ENCODE measurements around the gene STXBP6. TPM values are rescaled to one million over a fixed set of nuclear protein-coding genes. Genes with fewer than 3 reads are reported as not detected.

The STXBP6 gene
- total RNA-seq, 1 experiment from 2014 or later = 12.3 TPM

DNA sequence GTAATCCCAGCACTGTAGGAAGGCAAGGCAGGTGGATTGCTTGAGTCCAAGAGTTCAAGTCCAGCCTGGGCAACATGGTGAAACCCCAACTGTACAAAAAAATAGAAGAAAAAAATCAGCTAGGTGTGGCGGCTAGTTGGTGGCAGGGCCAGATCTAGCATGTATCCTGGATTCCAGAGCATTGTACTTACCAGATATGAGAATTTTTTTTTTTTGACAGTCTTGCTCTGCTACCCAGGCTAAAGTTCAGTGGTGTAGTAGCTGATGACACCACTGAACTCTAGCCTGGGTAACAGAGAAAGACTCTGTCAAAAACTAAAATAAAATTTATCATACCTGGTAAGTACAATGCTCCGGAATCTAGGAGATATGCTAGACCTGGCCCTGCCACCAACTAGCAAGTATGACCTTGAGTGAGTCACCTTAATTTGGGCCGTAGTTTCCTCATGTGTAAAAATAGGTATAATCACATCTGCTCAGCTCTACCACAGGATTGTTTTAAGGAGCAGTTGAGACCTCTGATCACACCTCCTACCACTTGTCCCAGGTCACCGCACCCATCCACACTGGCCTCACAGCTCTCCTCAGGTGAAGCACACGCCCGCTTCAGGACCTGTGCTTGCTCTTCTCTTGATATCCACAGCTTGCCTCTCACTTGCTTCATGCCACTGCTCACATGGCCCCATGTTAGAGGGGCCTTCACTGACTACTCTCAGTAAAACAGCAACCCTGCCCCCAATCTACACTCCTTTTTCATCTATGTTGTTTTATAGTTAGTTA, 140.2 kb downstream of the STXBP6 start:
- Histone ChIP-seq H3K9me2 (ENCODE audit: insufficient read depth) (no peaks in the 10 kb centered on the region), H3K4me2 (no peak overlapping the region), H3K27ac (no peak overlapping the region), H3K36me3 (ENCODE audit: low read depth) (no peaks in the 10 kb centered on the region), H3K4me1 (replicated peaks; ENCODE audit: insufficient read depth) (no peaks in the 10 kb centered on the region), H3K9me3 (ENCODE audit: insufficient read depth, low read depth) (no peaks in the 10 kb centered on the region), H3K79me2 (ENCODE audit: low read depth) (no peaks in the 10 kb centered on the region), H2AFZ (no peak overlapping the region), H3K27me3 (ENCODE audit: insufficient read depth, low read depth) (no peaks in the 10 kb centered on the region), H3K4me3 (no peak overlapping the region), H3F3A (ENCODE audit: insufficient read depth, low read depth) (no peaks in the 10 kb centered on the region), H4K20me1 (ENCODE audit: insufficient read depth) (no peaks in the 10 kb centered on the region)
- no peak for DNase-seq
- no peak for TF ChIP-seq CTCF (conservative IDR thresholded peaks at IDR 0.05)
- no peak for TF ChIP-seq EZH2 (IDR thresholded peaks at IDR 0.05; ENCODE audit: low read depth)
- intact Hi-C loops (cut with micrococcal nuclease; ENCODE audit: unreplicated experiment) = no loop called here
- BruUV-seq (replicated peaks) = no TSS peak
- CTCF ChIA-PET = no interaction called here
- POLR2A ChIA-PET (ENCODE audit: unreplicated experiment) = no interaction called here

- Histone ChIP-seq H2AFZ (no peak overlapping the region), H4K20me1 (ENCODE audit: insufficient read depth) (no peaks in the 10 kb centered on the region), H3K9me2 (ENCODE audit: insufficient read depth) (no peaks in the 10 kb centered on the region), H3K4me3 (no peak overlapping the region), H3K4me1 (replicated peaks; ENCODE audit: insufficient read depth) (no peaks in the 10 kb centered on the region), H3K79me2 (ENCODE audit: low read depth) (no peaks in the 10 kb centered on the region), H3K4me2 (no peak overlapping the region), H3F3A (ENCODE audit: insufficient read depth, low read depth) (no peaks in the 10 kb centered on the region), H3K27me3 (ENCODE audit: insufficient read depth, low read depth) (no peaks in the 10 kb centered on the region), H3K27ac (no peak overlapping the region), H3K9me3 (ENCODE audit: insufficient read depth, low read depth) (no peaks in the 10 kb centered on the region), H3K36me3 (ENCODE audit: low read depth) (no peaks in the 10 kb centered on the region)
- ChIA-PET CTCF (no interaction called here), POLR2A (ENCODE audit: unreplicated experiment) (no interaction called here)
- DNase-seq = no peak
- no TSS peak for BruUV-seq (replicated peaks)
- TF ChIP-seq CTCF (conservative IDR thresholded peaks at IDR 0.05) (no peak), EZH2 (IDR thresholded peaks at IDR 0.05; ENCODE audit: low read depth) (no peak)
- intact Hi-C loops (cut with micrococcal nuclease; ENCODE audit: unreplicated experiment) = no loop called here
Measured at GRCh38 chr14:24908592-24909236, 141.2 kb downstream of the STXBP6 start.

DNA sequence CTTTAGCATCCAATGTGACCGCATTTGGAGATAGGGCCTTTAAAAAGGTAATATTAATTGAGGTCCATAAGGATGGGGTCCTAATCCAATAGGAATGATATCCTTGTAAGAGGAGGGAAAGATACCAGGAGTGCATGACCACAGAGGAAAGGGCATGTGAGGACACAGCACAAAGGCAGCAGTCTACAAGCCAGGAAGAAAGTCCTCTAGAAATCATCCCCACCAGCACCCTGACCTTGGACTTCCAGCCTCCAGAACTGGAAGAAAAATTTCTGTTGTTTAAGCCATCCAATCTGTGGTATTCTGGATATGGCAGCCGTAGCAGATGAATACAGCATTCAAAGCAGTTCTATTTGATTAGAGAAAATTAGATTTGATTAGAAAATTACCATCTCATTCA, 145.4 kb downstream of the STXBP6 start:
- POLR2A ChIA-PET (ENCODE audit: unreplicated experiment) = no interaction called here
- no peaks in the 10 kb centered on the region for H3K4me1 ChIP-seq (replicated peaks; ENCODE audit: insufficient read depth)
- H3K36me3 ChIP-seq (ENCODE audit: low read depth) = no peaks in the 10 kb centered on the region
- H2AFZ ChIP-seq = no peak overlapping the region
- H3K27ac ChIP-seq = no peak overlapping the region
- no peaks in the 10 kb centered on the region for H3K27me3 ChIP-seq (ENCODE audit: insufficient read depth, low read depth)
- no peak overlapping the region for H3K4me3 ChIP-seq
- intact Hi-C loops (cut with micrococcal nuclease; ENCODE audit: unreplicated experiment) = no loop called here
- CTCF ChIA-PET = no interaction called here
- no peak for DNase-seq
- no TSS peak for BruUV-seq (replicated peaks)
- no peaks in the 10 kb centered on the region for H4K20me1 ChIP-seq (ENCODE audit: insufficient read depth)
- H3K79me2 ChIP-seq (ENCODE audit: low read depth) = no peaks in the 10 kb centered on the region
- H3K9me3 ChIP-seq (ENCODE audit: insufficient read depth, low read depth) = no peaks in the 10 kb centered on the region
- H3F3A ChIP-seq (ENCODE audit: insufficient read depth, low read depth) = no peaks in the 10 kb centered on the region
- no peak overlapping the region for H3K4me2 ChIP-seq
- no peaks in the 10 kb centered on the region for H3K9me2 ChIP-seq (ENCODE audit: insufficient read depth)
- TF ChIP-seq EZH2 (IDR thresholded peaks at IDR 0.05; ENCODE audit: low read depth) = no peak
- no peak for TF ChIP-seq CTCF (conservative IDR thresholded peaks at IDR 0.05)

Data from PC-9 (cell line).